H1 (cell line): ENCODE measurements around the gene CCNE1. TPM values are rescaled to one million over a fixed set of nuclear protein-coding genes. Genes with fewer than 3 reads are reported as not detected.

Experiments
- CTCF ChIA-PET: fragments of 300-600 bp; sonication (Branson Sonifier 250); formaldehyde crosslinking; loops from one replicate; lab custom pipeline; 2021; ENCODE audit not compliant: partially characterized antibody; lab: Charles Lee
- POLR2A ChIA-PET: fragments of 300-600 bp; sonication (Branson Sonifier 250); formaldehyde crosslinking; loops from one replicate; lab custom pipeline; 2021; ENCODE audit warnings: inconsistent platforms; ENCODE audit not compliant: partially characterized antibody; lab: Charles Lee
- DNase-seq, 2 experiments: peaks; one replicate each; pipeline versions ENCODE4 v3.0.0 to v3.0.0-alpha.2; 2010 to 2022; ENCODE audit warnings: low spot score in 2 of 2, low read depth in 1 of 2, mixed read lengths in 1 of 2
- FAIRE-seq: peaks from 2 replicates; lab custom pipeline; 2011; peaks lifted over from hg19 to GRCh38; lab: Jason Lieb, UNC
- H2AFZ ChIP-seq: 2 replicates; pipeline ENCODE4 v1.8.1; 2012; ENCODE audit warnings: low read length, inconsistent platforms
- H2AK5ac ChIP-seq: 2 replicates; pipeline ENCODE4 v1.6.1; 2013; ENCODE audit warnings: low read depth, low read length
- H2BK120ac ChIP-seq: replicated peaks from 2 replicates; pipeline ENCODE3; 2013; ENCODE audit warnings: low read depth, low read length, inconsistent platforms
- H2BK12ac ChIP-seq: 2 replicates; pipeline ENCODE4 v1.6.1; 2013; ENCODE audit warnings: low read depth, low read length
- H2BK15ac ChIP-seq: 2 replicates; pipeline ENCODE4 v1.6.1; 2013; ENCODE audit warnings: low read length
- H2BK20ac ChIP-seq: 2 replicates; pipeline ENCODE4 v1.6.1; 2013; ENCODE audit warnings: low read length
- H2BK5ac ChIP-seq: 2 replicates; pipeline ENCODE4 v1.6.1; 2013; ENCODE audit warnings: low read depth, low read length
- H3K14ac ChIP-seq: 2 replicates; pipeline ENCODE4 v1.6.1; 2013; ENCODE audit warnings: inconsistent platforms; ENCODE audit not compliant: insufficient read length
- H3K18ac ChIP-seq: 2 replicates; pipeline ENCODE4 v1.6.1; 2013; ENCODE audit warnings: low read length; ENCODE audit errors: extremely low read depth
- H3K23ac ChIP-seq: 2 replicates; pipeline ENCODE4 v1.6.1; 2013; ENCODE audit warnings: inconsistent platforms; ENCODE audit not compliant: insufficient read length
- H3K23me2 ChIP-seq: 2 replicates; pipeline ENCODE4 v1.6.1; 2013; ENCODE audit warnings: low read depth, low read length
- H3K27ac ChIP-seq: 2 replicates; pipeline ENCODE4 v1.6.1; 2011; ENCODE audit warnings: low read depth, low read length, inconsistent platforms
- H3K27me3 ChIP-seq, 4 experiments: replicated peaks in 1 of 4; 1 replicate in 1 of 4; 2 replicates in 3 of 4; pipeline versions ENCODE4 v1.6.1 to v1.8.1; 2011 to 2013; ENCODE audit warnings: low read length in 3 of 4, mild to moderate bottlenecking in 3 of 4, inconsistent platforms in 2 of 4, mixed read lengths in 2 of 4, moderate library complexity in 1 of 4; ENCODE audit not compliant: control insufficient read depth in 3 of 4, insufficient read depth in 3 of 4; ENCODE audit errors: extremely low read depth in 1 of 4
- H3K36me3 ChIP-seq, 4 experiments: 2 replicates each; pipeline versions ENCODE4 v1.6.1 to v1.8.1; 2011 to 2013; ENCODE audit warnings: mild to moderate bottlenecking in 4 of 4, low read length in 3 of 4, moderate library complexity in 2 of 4, control low read depth in 1 of 4, inconsistent platforms in 1 of 4; ENCODE audit not compliant: insufficient read depth in 4 of 4, control insufficient read depth in 2 of 4
- H3K4ac ChIP-seq: replicated peaks from 2 replicates; pipeline ENCODE3; 2013; ENCODE audit warnings: low read length, low read depth, mixed read lengths, inconsistent platforms; ENCODE audit not compliant: insufficient read length
- H3K4me1 ChIP-seq, 4 experiments: replicated peaks in 1 of 4; 1 replicate in 1 of 4; 2 replicates in 3 of 4; pipeline versions ENCODE4 v1.6.1 to v1.8.1; 2011 to 2013; ENCODE audit warnings: low read length in 3 of 4, inconsistent platforms in 2 of 4, mixed read lengths in 1 of 4; ENCODE audit not compliant: insufficient read depth in 4 of 4, control insufficient read depth in 3 of 4
- H3K4me2 ChIP-seq, 2 experiments: 2 replicates each; pipeline versions ENCODE4 v1.6.1 to v1.8.1; 2011 to 2013; ENCODE audit warnings: low read depth in 2 of 2, low read length in 2 of 2, control low read depth in 1 of 2, inconsistent platforms in 1 of 2, mild to moderate bottlenecking in 1 of 2; ENCODE audit not compliant: insufficient read depth in 1 of 2
- H3K4me3 ChIP-seq, 4 experiments: fragments of 200-600, 300-600 bp in 1 of 4; sonication (generic), shearing (Covaris generic), sonication (Bioruptor Twin) in 1 of 4; 2 replicates each; pipeline versions ENCODE4 v1.5.1 to v1.8.1; 2011 to 2016; ENCODE audit warnings: low read length in 4 of 4, low read depth in 3 of 4, control low read depth in 2 of 4, inconsistent platforms in 2 of 4, mild to moderate bottlenecking in 2 of 4, mixed read lengths in 1 of 4, moderate library complexity in 1 of 4; ENCODE audit not compliant: insufficient read depth in 2 of 4; ENCODE audit errors: extremely low read depth in 1 of 4
- H3K56ac ChIP-seq: replicated peaks from 2 replicates; pipeline ENCODE3; 2013; ENCODE audit warnings: low read depth, mild to moderate bottlenecking, mixed read lengths, low read length, inconsistent platforms; ENCODE audit not compliant: insufficient read length
- H3K79me1 ChIP-seq: 2 replicates; pipeline ENCODE4 v1.6.1; 2013; ENCODE audit warnings: low read depth, low read length, control low read depth
- H3K79me2 ChIP-seq, 2 experiments: 2 replicates each; pipeline versions ENCODE4 v1.6.1 to v1.8.1; 2012 to 2013; ENCODE audit warnings: low read length in 2 of 2, mild to moderate bottlenecking in 2 of 2, inconsistent platforms in 1 of 2; ENCODE audit not compliant: insufficient read depth in 2 of 2, control insufficient read depth in 1 of 2
- H3K9ac ChIP-seq, 4 experiments: replicated peaks in 1 of 4; 1 replicate in 1 of 4; 2 replicates in 3 of 4; pipeline versions ENCODE4 v1.6.1 to v1.8.1; 2011 to 2013; ENCODE audit warnings: low read depth in 3 of 4, low read length in 3 of 4, control low read depth in 2 of 4, mild to moderate bottlenecking in 2 of 4, moderate library complexity in 2 of 4, inconsistent platforms in 1 of 4; ENCODE audit errors: extremely low read depth in 1 of 4
- H3K9me3 ChIP-seq, 2 experiments: 2 replicates each; pipeline versions ENCODE4 v1.6.1 to v1.8.1; 2012 to 2013; ENCODE audit warnings: mild to moderate bottlenecking in 2 of 2, moderate library complexity in 2 of 2, control low read depth in 1 of 2, inconsistent platforms in 1 of 2, low read depth in 1 of 2, low read length in 1 of 2, mixed read lengths in 1 of 2; ENCODE audit not compliant: insufficient read depth in 2 of 2
- H4K20me1 ChIP-seq, 2 experiments: replicated peaks in 1 of 2; 2 replicates each; pipeline versions ENCODE3 to v1.8.1; 2011 to 2013; ENCODE audit warnings: inconsistent platforms in 2 of 2, low read length in 2 of 2, mild to moderate bottlenecking in 1 of 2; ENCODE audit not compliant: insufficient read depth in 2 of 2, control insufficient read depth in 1 of 2
- H4K5ac ChIP-seq: 2 replicates; pipeline ENCODE4 v1.6.1; 2013; ENCODE audit warnings: low read length, low read depth, mixed read lengths, inconsistent platforms; ENCODE audit not compliant: insufficient read length
- H4K8ac ChIP-seq: 2 replicates; pipeline ENCODE4 v1.8.0; 2013; ENCODE audit warnings: mild to moderate bottlenecking, moderate library complexity, low read length, inconsistent platforms; ENCODE audit not compliant: insufficient read depth; ENCODE audit errors: extremely low read depth
- H4K91ac ChIP-seq: replicated peaks from 2 replicates; pipeline ENCODE3; 2013; ENCODE audit warnings: low read length, mixed read lengths, inconsistent platforms; ENCODE audit not compliant: insufficient read length
- KDM4A ChIP-seq: IDR thresholded peaks from one replicate; pipeline ENCODE4 v1.7.1; 2012; ENCODE audit warnings: low read depth, mild to moderate bottlenecking, moderate library complexity, low read length, inconsistent platforms; ENCODE audit not compliant: severe bottlenecking
- WGBS, 2 experiments: shearing (Covaris generic) in 1 of 2; methylation state at CpG; one replicate each; pipeline versions ENCODE4 v1.1.6 to v1.1.7; 2013 to 2015; ENCODE audit warnings: low lambda C conversion rate in 2 of 2, mixed read lengths in 2 of 2, inconsistent platforms in 1 of 2, low coverage in 1 of 2, missing lambda C conversion rate in 1 of 2; ENCODE audit not compliant: insufficient replicate concordance in 2 of 2, insufficient coverage in 1 of 2, insufficient read length in 1 of 2; ENCODE audit errors: extremely low coverage in 1 of 2, missing lambda C conversion rate in 1 of 2; 5-methylcytosine and 5-hydroxymethylcytosine counted together
- polyA plus RNA-seq, 7 experiments: library from polyadenylated mRNA; depleted of rRNA in 3 of 7; stranded (reverse) in 5 of 7; unstranded in 2 of 7; fragments of >200 nt in 5 of 7; fragments of 200-250 nt in 2 of 7; gene quantifications; 1 replicate in 5 of 7; 2 replicates in 1 of 7; 4 replicates in 1 of 7; pipeline versions ENCODE4 v1.2.1 to v1.2.3, GENCODE V29; 2011 to 2013; ENCODE audit warnings: missing spikeins in 2 of 7, mixed read lengths in 2 of 7
- total RNA-seq: library from RNA; stranded (reverse); fragmentation: NEBNext Ultra II Directional; extraction: Animal tissue kit (Norgen Biotek cat#: 25700); gene quantifications from 2 replicates; pipeline ENCODE4 v1.2.1, GENCODE V29; 2021

Gene CCNE1
- total and polyA plus RNA-seq, 2 of the 8 experiments (the other 6 are each of a cell fraction or from before 2014, with no cell fraction given) = 43.2 to 44.6 TPM

DNA sequence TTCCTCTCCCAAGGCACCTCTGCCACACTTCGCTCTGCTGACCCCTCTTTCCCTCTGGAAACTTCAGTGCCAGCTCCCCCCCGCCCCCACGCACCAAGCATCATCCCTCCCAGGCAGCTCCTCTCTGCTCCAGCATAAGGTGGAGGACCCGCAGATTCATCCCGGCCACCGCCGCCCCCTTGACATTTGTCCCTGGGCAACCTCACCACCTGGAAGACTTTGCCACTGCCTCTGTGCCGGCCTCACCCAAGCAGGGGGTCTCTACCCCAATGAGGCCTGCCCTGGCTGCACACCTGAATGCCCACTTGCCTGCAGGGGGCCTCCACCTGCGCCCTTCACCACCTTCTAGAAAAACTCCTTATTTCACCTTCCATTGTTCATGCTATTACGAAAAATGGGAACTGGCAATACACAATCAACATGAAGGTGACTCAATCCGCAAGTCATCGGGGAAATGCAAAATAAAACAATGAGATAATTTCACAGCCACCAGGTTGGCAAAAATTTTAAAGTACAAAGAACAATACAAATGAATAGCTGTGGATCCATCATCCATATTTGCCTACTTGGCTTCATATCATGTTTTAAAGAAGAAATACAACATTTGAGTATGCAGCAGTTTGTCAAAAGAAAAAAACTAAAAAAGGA is 21.9 kb downstream of the CCNE1 start:
- H3K79me1 ChIP-seq = no peaks in the 10 kb centered on the region
- no peak overlapping the region for H2BK12ac ChIP-seq
- no peak overlapping the region for H2BK20ac ChIP-seq
- H4K5ac ChIP-seq = no peak overlapping the region
- WGBS, 2 experiments = 89% methylated on average over 12 of the region's 12 CpGs; no CpG with 5 or more reads in 1 of the 2 experiments
- H3K27me3 ChIP-seq = no peaks in the 10 kb centered on the region
- no peak overlapping the region for H4K8ac ChIP-seq
- H3K36me3 ChIP-seq = no peaks in the 10 kb centered on the region
- H3K23ac ChIP-seq = no peak overlapping the region
- no peaks in the 10 kb centered on the region for H4K20me1 ChIP-seq
- FAIRE-seq (no peak), DNase-seq (no peak)
- 0 out of 2 replicates have a peak overlapping the region, but pooled peaks have one; percentile 28 for H2AK5ac ChIP-seq
- H4K91ac ChIP-seq = no peak overlapping the region
- H2AFZ ChIP-seq = no peak overlapping the region
- H2BK15ac ChIP-seq = no peak overlapping the region
- TF ChIP-seq KDM4A = no peak
- no peaks in the 10 kb centered on the region for H3K9me3 ChIP-seq
- no peak overlapping the region for H3K9ac ChIP-seq
- H3K18ac ChIP-seq = no peak overlapping the region
- H3K4ac ChIP-seq = no peak overlapping the region
- no peaks in the 10 kb centered on the region for H3K4me1 ChIP-seq
- no peak overlapping the region for H3K4me2 ChIP-seq
- no peaks in the 10 kb centered on the region for H3K79me2 ChIP-seq
- H2BK120ac ChIP-seq = no peak overlapping the region
- no peak overlapping the region for H2BK5ac ChIP-seq
- no peak overlapping the region for H3K14ac ChIP-seq
- ChIA-PET POLR2A (no interaction called here), CTCF (interaction anchor here (1.2 to 1.4 kb wide), 2 partner anchors 14 to 24 kb away, joined by 3 read pairs; no protein-coding TSS in a partner anchor)
- no peak overlapping the region for H3K27ac ChIP-seq
- no peaks in the 10 kb centered on the region; the same call in 1 of the 2 replicates for H3K23me2 ChIP-seq
- no peak overlapping the region for H3K4me3 ChIP-seq
- H3K56ac ChIP-seq = no peak overlapping the region
